Amniotic stem cell (primary cell): ENCODE data around the gene HSFX3.
"Not testable (repeated sequence)": the region's sequence is repeated elsewhere in the genome, so short reads cannot be mapped to it uniquely, and the experiment has no call there.

ENCODE experiments used
- DNase-seq: peaks from one replicate; lab custom pipeline; 2025; lab: John Stamatoyannopoulos, UW

The HSFX3 gene

DNA sequence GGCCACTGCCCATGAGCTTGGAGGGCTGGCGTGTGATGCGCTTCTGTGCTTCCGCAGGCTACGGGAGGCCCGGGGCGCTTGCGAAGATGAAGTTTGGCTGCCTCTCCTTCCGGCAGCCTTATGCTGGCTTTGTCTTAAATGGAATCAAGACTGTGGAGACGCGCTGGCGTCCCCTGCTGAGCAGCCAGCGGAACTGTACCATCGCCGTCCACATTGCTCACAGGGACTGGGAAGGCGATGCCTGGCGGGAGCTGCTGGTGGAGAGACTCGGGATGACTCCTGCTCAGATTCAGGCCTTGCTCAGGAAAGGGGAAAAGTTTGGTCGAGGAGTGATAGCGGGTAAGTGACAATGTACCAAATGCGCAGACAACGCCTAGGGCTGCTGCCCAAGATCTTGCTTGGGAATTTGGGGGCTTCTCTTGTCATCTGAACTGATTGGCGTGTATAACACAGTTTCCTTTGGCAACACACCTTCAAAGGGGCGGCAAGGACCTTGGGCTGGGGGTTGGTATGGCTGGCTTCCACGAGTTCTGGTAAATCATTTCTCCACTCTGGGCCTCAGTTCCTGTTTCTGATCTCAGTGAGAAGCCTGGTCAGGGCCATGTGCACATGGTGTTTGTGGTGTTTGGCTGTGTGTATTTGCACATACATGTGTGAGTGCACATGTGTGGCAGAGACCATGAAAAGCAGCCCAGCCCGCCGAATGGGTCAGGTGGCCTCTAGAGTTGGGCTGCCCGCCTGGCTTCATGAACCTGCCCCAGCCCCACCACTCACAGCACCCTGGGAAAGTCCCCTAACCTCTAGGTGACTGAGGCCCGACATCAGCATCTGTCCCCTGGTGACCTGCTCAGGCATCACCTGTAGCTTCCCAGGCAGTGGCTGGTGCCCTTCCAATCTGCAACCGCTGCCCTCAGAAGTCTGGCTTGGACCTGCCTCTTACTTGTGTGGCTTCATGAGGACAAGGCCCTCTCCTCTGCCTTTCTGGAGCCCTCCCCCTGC is 3.9 kb downstream of the HSFX3 start:
- DNase-seq = not testable (repeated sequence)

GRCh38 chrX:149541521-149542047 is 8.1 kb downstream of the HSFX3 start:
- DNase-seq = no peak

DNA sequence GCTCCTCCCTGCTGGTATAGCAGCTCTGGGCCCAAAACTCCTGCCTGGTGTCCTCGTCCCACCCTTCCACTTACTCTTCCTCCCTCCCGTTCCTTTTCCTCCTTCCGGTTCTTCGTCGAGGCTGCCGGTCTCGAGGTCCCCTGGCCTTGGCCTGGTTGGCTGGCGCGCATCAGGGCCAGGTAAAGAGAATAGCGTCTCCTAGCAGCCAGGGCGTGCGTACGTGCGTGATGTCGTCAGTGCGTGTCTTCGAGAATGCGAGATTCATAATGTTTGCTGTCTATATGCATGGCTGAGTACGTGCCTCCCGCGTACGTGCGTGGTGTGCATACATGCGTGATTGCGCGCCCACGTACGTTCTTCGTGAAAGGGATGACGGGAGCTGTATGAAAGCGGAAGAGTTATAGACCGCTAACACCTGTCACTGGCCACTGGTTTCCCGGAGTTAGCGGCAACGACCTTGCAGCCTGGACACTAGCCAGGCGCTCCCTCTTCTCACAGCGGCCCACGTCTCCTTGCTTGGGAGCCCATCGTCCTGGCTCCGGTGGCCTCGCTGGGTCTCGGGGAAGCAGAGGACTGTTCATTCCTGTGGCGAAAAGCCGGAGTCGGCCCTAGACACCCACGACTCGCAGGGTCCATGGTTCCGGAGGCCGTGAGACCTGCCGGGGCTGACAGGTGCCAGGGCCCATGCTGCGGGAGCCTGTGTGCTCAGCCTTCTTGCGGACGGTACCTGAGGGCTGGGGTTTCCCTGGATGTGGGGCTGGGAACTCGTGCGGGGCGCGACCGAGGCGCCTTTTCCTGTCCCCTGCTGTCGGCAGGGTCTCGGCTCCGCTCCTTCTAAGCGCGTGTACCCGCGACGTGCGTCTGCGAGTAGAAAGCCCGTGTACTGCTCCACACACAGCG is 8.9 kb downstream of the HSFX3 start, which contains the start of gene EOLA1:
TSS of gene EOLA1 (plus strand) at position 392 of the 900 bp plus-strand sequence. CDS start 4,619 bp downstream, outside the sequence.
- DNase-seq = peak; percentile 84

DNA sequence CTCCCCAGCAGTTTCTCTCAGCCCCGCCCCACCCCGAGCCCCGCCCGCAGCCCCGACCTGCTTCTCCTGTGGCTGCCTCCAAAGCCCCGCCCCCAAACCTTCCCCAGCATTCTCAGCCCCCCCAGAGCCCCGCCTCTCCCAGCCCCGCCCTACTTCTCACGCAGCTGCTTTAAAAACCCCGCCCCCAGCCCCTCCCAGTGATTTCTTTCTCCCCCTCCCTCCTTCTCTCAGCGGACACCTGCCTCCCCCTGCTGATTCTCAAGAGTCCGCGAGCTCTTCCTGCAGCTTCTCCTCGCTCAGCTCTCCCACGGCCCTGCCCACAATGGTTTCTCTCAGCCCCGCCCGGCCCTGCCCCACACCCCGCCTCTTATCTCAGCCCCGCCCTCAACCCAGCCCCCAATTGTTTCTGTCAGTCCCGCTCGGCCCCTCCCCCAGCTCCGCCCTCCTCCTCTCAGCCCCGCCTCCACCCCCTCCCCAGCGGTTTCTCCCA is 9.5 kb downstream of the HSFX3 start:
- DNase-seq = peak; percentile 84

- peak; percentile 44 for DNase-seq
Measured at GRCh38 chrX:149539283-149540130, 10.2 kb downstream of the HSFX3 start.

GRCh38 chrX:149537474-149537873 is 12.2 kb downstream of the HSFX3 start:
- not testable (repeated sequence) for DNase-seq

GRCh38 chrX:149534926-149535602 is 14.7 kb downstream of the HSFX3 start:
- not testable (repeated sequence) for DNase-seq

- DNase-seq = not testable (repeated sequence)
Measured at GRCh38 chrX:149533999-149534398, 15.7 kb downstream of the HSFX3 start.

GRCh38 chrX:149532868-149533267 is 16.9 kb downstream of the HSFX3 start:
- not testable (repeated sequence) for DNase-seq

DNA sequence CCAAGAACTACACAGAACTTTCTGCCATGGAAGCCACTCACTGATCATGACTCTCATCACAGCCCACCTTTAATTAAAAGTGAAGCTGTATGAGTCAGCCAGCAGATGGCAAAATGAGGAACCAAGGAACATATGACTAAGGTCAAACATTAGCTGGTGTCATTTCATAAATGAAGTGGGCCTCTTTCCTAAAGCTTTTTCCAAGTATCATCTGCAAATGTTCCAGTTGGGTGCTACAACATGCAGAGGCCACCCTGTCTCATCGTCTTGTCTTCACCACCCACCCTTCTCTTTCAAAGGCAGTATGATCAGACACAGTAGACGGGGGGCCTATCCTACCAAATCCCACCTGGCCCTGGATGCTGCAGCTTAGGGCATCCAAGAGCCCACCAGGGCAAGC is 18.1 kb downstream of the HSFX3 start:
- no peak for DNase-seq

- no peak for DNase-seq
Measured at GRCh38 chrX:149528381-149528780, 21.3 kb downstream of the HSFX3 start.

GRCh38 chrX:149527705-149528104 is 22.0 kb downstream of the HSFX3 start:
- DNase-seq = no peak

DNA sequence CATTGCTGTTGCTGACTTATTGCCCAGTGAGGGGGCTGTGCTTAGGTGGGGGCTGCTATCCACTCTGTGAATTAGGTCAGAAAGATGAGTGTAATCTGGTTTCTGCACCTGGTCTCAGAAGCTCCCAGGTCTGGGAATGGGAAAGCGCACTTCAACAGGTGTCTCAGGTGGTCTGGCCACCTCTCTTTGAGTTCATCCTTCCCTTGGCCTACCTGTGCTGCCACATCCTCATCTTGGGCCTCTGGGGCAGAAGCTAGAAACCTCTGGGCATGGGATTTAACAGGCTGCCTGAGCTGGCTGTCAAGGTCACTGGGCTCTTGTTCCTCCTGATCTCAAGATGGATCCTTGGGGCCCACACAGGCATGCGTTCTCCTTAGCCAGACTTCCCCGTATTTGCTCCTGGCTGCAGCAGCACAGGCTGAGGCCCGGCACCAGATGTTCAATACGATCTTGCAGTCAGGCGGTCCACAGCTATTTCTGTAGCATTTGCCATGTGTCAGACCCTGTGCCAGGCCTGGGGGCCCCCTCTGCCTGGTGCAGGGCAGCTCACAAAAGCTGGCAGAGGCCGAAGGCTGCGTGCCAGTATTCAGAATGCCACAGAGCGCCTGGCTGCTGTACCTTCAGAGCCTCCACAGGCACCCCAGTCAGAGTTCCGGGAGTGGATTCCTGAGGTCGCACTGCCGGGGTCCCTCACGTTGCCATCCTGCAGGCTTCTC is 23.2 kb downstream of the HSFX3 start:
- DNase-seq = not testable (repeated sequence)

DNA sequence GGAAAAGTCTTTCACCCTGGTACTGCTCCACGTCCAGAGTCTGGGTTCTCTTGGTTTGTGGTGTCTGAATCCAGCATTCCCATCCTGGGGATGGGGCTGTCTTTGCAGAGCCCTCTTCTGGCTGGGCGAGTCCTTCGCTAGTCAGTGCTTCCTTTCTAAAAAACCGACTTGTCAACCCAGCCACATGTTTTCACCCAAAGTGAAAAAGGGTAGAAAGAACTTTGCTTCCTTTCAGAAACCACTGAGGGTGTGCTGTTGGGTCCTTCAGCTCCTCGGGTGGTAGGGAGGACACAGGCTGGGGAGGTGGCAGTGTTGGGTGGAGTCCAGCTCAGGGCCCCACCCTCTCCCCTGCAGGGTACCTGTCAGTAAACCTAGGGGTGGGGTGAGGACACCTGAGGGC is 23.8 kb downstream of the HSFX3 start:
- DNase-seq = not testable (repeated sequence)

DNA sequence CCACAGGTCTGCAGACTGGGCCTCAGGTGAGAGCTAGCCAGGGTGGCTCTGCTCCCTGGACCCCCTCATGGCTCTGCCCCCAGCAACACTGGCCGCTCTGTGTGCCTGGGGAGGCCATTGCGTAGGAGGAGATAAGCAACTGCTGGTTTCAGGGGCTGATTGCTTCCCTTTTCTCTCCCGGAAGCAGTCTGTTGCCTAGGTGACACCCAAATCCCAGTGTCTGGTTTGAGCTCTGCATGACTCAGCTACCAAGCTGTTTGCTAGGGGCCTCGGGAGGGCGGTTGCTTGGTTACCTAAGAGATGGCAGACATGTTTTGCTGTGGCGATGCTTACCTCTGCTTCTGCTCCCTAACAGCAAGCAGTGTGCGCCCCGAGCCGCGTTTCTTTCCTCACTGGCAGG is 24.3 kb downstream of the HSFX3 start:
- not testable (repeated sequence) for DNase-seq

DNA sequence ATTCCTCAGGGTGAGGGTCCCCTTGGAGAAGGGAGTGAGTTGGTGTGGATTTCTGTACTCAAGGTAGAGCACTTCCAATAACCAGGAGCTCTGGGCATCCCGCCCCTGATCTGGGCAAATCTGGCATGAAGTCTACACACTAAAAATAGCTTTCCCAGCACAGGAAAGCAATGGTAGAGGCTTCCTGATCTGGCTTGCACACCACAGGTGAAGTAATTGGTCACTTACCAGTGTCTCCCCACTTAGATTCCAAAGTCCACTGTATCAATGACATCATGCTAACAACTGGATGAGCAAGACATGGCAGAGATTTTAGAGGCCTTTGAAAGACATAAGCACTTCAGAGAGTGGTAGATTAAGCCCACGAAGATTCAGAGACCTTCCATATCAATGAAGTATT is 26.8 kb downstream of the HSFX3 start:
- DNase-seq = no peak

- DNase-seq = no peak
Measured at GRCh38 chrX:149521438-149521837, 28.3 kb downstream of the HSFX3 start.

DNA sequence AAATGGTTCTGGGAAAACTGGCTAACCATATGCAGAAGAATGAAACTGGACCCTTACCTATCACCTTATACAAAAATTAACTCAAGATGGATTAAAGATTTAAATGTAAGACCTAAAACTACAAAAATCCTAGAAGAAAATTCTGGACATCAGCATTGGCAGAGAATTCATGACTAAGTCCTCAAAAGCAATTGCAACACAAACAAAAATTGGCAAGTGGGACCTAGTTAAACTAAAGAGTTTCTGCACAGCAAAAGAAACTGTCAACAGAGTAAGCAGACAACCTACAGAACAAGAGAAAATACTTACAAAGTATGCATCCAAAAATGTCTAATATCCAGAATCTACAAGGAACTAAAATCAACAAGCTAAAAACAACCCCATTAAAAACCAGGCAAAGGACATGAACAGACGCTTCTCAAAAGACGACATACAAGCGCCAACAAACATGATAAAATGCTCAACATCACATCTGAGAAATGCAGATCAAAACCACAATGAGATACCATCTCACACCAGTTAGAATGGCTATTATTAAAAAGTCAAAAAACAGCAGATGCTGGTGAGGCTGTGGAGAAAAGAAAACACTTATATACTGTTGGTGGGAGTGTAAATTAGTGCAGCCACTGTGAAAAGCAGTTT is 29.0 kb downstream of the HSFX3 start:
- not testable (repeated sequence) for DNase-seq

DNA sequence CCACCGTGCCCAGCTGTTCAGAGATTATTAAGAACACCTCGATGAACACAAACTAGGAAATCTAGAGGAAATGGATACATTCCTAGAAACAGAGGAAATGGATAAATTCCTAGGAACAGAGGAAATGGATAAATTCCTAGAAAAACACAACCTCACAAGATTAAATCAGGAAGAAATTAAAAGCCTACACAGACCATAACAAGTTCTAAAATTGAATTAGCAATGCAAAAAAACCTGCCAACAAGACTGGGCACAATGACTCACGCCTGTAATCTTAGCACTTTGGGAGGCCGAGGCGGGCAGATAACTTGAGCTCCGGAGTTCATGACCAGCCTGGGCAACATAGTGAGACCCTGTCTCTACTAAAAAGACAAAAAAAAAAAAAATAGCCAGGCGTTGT is 31.5 kb downstream of the HSFX3 start:
- no peak for DNase-seq
